ENCODE results near the gene DUSP23.

The DUSP23 gene

GRCh38 chr1:159786465-159786864 lies 5.7 kb downstream of the DUSP23 start:
- no peak for DNase-seq (ENCODE audit: low read depth in 2 of 2)

- DNase-seq (ENCODE audit: low read depth in 2 of 2) = no peak
These were observed 6.2 kb downstream of the DUSP23 start for GRCh38 chr1:159786966-159787365.

GRCh38 chr1:159790237-159790917 lies 9.6 kb downstream of the DUSP23 start:
- DNase-seq (ENCODE audit: low read depth in 2 of 2) = no peak

- no peak for DNase-seq (ENCODE audit: low read depth in 2 of 2)
These were observed 10.3 kb downstream of the DUSP23 start for GRCh38 chr1:159791031-159791430.

- DNase-seq (ENCODE audit: low read depth in 2 of 2) = no peak
These were observed 10.7 kb downstream of the DUSP23 start for GRCh38 chr1:159791461-159791860.

DNA sequence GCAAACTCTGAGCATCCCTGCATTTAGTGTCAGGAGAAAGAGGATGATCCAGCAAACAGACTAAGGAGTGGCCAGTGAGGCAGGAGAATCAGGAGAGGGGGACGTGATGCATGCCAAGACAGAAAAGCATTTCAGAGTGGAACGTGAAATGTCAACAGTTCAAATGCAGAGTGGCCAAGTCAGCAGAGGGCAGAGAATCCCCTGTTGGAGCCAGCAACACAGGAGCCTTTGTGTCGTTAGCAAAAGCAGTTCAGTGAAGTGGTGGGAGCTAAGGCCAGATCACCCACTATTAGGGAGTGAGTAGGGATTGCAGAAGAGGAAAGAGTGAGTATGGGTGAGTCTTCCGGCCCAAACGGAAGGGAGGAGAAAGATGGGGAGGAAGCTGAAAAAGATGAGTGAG lies 14.8 kb downstream of the DUSP23 start:
- no peak for DNase-seq (ENCODE audit: low read depth in 2 of 2)

DNA sequence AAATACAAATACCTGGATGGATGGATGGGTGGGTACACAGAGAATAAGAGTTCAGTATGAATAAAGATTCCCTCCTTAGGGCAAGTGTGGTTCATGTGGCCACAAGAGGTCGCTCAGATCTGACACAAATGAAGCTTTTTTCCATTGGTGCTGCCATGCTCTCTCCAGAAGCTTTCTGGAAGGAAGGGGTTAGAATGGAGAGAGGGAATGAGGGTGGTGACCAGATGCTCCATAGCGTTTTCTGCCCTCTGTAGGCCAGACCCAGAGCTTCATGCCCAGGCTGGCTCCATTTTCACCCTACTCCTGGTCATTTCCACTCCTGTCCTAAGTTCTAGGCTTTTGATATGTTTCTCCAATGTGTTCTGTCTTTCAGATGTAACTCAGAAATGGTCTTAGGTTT lies 18.1 kb downstream of the DUSP23 start:
- peak in 1 of 2 donors; percentile 18 for DNase-seq (ENCODE audit: low read depth in 2 of 2)

DNA sequence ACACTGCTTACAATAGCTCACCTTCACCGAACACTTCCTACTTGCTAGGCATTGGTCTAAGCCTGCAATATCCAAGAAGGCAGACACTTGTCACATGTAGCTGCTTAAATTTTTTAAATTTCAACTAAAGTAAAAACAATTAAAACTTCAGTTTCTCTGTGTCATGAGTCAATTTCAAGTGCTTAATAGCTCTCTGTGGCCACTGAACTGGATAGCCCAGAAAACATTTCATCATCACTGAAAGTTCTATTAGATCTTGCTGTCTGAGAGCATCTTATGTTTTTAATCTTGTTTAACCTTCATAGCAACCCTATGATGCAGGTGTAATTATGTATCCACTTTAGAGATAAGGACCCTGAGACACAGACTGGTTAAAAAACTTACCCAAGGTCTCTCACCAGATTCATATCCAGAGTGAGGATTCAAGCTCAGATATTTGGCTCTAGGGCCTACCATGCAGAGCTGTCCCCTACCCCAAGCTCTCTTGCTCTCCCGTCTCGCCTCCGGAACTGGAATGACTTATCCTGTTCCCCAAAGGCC lies 18.8 kb downstream of the DUSP23 start:
- DNase-seq (ENCODE audit: low read depth in 2 of 2) = no peak

GRCh38 chr1:159800177-159800930 lies 19.6 kb downstream of the DUSP23 start:
- DNase-seq (ENCODE audit: low read depth in 2 of 2) = no peak

- DNase-seq (ENCODE audit: low read depth in 2 of 2) = no peak
These were observed 21.3 kb downstream of the DUSP23 start, which contains the start of gene FCRL6 for GRCh38 chr1:159802111-159802510. FCRL6 (plus strand) TSS chr1:159802360; CDS start chr1:159802425, 65 bp downstream.

GRCh38 chr1:159803956-159804689 lies 23.4 kb downstream of the DUSP23 start:
- DNase-seq (ENCODE audit: low read depth in 2 of 2) = no peak

GRCh38 chr1:159804924-159805323 lies 24.2 kb downstream of the DUSP23 start:
- no peak for DNase-seq (ENCODE audit: low read depth in 2 of 2)

GRCh38 chr1:159815926-159816325 lies 35.2 kb downstream of the DUSP23 start:
- DNase-seq (ENCODE audit: low read depth in 2 of 2) = no peak

DNA sequence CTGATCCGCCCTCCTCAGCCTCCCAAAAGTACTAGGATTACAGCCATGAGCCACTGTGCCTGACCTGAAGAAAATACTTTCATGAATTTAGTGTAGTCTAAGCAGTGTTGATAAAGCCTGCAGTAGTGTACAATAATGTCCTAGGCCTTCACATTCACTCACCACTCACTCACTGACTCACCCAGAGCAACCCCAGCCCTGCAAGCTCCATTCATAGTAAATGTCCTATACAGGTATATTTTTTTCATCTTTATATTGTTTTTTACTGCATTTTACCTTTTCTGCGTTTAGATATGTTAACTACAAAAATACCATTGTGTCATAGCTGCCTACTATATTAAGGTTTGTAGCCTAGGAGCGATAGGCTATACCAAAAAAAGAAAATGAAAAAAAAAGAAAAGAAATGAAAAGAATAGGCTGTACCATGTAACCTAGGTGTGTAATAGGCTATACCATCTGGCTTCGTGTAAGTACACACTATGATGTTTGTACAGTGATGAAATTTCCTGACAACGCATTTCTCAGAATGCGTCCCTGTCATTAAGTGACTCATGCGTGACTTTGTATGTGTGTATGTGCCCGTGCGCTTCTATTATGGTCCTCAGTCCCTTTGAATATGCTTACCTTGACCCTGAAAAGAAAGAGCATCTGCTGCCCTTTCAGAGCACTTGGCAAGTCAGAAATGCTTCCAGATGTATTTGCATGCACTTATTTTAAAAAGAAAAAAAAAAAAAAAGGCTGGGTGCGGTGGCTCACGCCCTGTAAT lies 36.7 kb downstream of the DUSP23 start:
- no peak for DNase-seq (ENCODE audit: low read depth in 2 of 2)

GRCh38 chr1:159821171-159821867 lies 40.6 kb downstream of the DUSP23 start:
- DNase-seq (ENCODE audit: low read depth in 2 of 2) = no peak

GRCh38 chr1:159823406-159823805 lies 42.6 kb downstream of the DUSP23 start:
- no peak for DNase-seq (ENCODE audit: low read depth in 2 of 2)

- DNase-seq (ENCODE audit: low read depth in 2 of 2) = no peak
These were observed 44.8 kb downstream of the DUSP23 start for GRCh38 chr1:159825564-159825963.

GRCh38 chr1:159826441-159827101 lies 45.8 kb downstream of the DUSP23 start, which contains the start of gene SLAMF8:
SLAMF8 (plus strand) TSS chr1:159826873; CDS start chr1:159826899, 26 bp downstream.
- peak in 1 of 2 donors; percentile 15 for DNase-seq (ENCODE audit: low read depth in 2 of 2)

DNA sequence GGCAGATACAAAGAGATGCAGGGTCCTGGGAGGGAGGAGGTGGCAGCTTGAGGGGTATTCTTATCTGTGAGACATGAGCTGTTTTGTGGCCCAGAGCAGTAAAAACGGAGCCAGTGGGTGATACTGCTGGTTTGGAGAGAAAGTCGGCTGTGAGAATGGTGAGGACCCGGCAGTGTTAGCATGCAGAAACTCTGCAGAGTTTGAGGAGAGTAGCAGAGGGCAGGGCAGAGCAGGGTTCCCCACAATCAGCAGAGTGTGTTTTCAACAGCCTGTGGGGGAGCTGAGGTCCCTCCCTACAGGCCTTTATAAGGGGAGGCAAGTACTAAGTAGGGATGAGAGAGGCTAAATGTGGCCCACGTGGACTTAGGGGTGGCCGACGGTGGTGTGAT lies 46.3 kb downstream of the DUSP23 start:
- no peak for DNase-seq (ENCODE audit: low read depth in 2 of 2)

DNA sequence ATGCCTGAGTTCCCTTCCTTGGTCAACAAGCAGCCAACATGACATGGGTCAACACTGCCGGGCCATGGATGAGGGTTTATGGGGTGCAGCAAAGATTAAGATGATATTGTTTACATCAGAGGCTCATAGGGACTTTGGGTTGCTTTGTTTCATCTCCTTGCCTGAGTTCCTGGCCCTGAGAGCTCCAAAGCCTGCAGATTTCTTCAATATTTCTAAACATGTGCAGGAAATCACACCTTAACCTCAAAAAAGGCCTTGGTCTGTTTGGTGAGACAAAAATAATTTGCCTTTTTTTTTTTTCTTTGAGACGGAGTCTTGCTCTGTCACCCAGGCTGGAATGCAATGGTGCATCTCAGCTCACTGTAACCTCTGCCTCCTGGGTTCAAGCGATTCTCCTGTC lies 46.8 kb downstream of the DUSP23 start:
- no peak for DNase-seq (ENCODE audit: low read depth in 2 of 2)
